G401 (cell line): ENCODE measurements around the gene COQ8A. TPM values are rescaled to one million over a fixed set of nuclear protein-coding genes. Genes with fewer than 3 reads are reported as not detected.
"Not testable (repeated sequence)": the region's sequence is repeated elsewhere in the genome, so short reads cannot be mapped to it uniquely, and the experiment has no call there.

Experiments
- DNase-seq: peaks from one replicate; pipeline ENCODE4 v3.0.0-alpha.2; 2015; ENCODE audit warnings: low spot score
- in situ Hi-C: cut with HindIII; loops from 2 replicates; pipeline ENCODE4 v1.10.0; 2016; ENCODE audit warnings: low sequenced_read_pairs, mixed read lengths
- total RNA-seq: library from RNA; depleted of rRNA; stranded (reverse); fragments of >200 nt; shearing (Covaris generic); gene quantifications from 2 replicates; pipeline ENCODE4 v1.2.3, GENCODE V29; 2014

COQ8A gene
- total RNA-seq, 1 experiment from 2014 or later = 31.7 TPM

DNA sequence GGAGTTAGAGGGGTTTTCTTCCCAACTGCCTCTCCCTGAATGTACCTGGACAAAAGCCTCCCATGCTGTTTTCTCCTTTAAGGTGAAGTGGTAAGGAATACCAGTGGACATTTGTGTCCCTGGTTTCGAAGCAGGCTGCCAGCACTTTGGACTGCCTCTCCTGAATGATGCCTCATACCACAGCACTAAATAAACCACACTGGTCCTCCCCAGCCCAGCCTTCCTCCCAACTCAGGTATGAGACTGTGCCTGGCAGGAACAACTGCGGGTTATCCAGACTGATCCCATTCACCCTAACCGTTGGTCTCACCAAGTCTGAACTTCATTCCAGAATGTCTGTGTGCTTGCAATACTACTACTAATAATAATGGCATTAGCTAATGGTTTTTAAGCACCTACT is 9.3 kb downstream of the COQ8A start:
- no peak for DNase-seq
- in situ Hi-C loops = no loop called here

DNA sequence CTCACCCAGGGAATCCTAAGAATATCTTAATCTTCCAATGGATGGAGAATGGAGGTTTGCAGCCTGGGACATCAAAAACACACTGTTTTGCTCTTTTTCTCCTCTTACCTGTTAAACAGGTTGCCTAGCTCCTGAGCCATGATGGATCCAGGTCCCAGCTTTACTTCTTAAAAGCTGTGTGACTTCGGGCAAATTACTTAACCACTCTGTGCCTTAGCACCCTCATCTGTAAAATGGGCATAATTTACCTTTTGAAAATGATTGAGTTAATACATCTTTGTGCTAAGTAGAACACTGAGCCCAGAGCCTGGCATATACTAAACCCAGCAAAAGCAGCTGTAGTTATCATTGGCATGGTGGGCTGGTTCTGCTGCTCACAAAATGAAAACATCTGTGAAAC is 10.2 kb downstream of the COQ8A start:
- in situ Hi-C loops = no loop called here
- no peak for DNase-seq

DNA sequence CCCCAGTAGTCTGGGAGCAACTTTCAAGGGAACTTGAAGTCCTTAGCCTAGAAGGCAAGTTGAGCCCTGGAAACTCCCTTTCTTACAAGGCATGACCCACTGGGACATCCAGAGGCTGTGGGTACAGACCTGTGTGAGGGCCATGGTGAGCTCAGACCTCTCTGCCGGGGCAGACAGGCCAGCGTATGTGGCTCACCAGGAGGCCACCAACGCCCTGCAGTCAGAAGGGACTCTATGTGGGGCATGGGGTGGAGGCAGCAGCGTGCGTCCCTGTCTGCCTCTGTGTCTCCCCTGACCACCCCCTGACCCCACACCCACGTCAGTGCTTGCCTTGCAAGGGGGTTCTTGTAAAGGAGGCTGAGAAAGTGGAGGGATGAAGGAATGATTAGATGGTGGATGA is 10.8 kb downstream of the COQ8A start:
- no peak for DNase-seq
- in situ Hi-C loops = no loop called here

DNA sequence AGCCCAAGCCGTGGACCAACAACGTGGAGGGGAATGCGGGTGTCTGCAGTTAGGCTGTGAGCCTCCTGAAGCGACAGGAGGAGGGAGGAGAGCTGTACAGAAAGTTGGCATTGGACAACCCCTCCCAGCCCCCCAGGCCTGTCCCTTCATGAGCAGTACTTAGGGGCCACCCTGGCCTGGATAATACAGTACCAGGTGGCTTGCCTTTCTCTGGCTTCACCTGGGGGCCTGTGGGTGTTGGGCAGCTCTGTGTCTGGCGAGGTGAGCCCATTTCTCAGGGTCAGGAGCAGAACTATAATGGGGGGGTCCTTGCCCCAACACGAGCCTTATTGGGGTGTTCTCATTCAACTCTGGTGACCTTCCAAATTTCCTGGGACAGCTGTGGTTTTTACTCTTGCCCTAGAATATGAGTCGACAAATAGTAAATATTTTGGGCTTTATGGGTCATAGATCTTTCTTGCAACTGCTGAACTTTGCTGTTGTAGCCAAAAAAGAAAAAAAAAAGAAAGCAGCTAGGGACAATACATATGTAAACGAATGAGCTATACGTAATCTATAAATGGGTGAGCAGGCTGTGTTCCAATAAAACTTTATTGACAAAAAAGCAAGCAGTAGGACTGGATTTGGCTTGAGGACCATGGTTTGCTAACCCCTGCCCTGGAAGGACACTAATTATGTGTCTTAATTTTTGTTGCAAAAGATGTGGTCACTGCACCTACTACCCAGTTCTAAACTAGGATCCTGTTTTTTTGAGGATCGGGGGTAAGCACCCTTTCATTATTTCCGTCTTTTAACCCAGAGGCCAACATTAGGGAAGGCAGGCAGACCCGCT is 11.4 kb downstream of the COQ8A start:
- in situ Hi-C loops = no loop called here
- DNase-seq = no peak

DNA sequence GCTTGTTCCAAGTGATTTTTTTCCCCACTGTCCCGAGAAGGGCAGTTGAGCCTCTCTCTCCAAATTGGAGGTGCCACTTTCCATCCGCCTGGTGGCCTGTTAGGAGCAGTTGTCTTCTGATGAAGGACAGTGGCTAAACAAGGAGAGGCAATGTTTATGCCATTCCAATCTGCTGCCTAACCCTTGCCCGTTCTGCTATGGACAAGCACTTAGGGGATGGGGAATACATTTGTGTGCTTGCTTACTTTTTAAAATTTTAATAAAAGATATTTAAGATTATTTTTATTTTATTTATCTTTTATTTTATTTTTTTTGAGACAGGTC is 12.0 kb downstream of the COQ8A start:
- no peak for DNase-seq
- in situ Hi-C loops = no loop called here

DNA sequence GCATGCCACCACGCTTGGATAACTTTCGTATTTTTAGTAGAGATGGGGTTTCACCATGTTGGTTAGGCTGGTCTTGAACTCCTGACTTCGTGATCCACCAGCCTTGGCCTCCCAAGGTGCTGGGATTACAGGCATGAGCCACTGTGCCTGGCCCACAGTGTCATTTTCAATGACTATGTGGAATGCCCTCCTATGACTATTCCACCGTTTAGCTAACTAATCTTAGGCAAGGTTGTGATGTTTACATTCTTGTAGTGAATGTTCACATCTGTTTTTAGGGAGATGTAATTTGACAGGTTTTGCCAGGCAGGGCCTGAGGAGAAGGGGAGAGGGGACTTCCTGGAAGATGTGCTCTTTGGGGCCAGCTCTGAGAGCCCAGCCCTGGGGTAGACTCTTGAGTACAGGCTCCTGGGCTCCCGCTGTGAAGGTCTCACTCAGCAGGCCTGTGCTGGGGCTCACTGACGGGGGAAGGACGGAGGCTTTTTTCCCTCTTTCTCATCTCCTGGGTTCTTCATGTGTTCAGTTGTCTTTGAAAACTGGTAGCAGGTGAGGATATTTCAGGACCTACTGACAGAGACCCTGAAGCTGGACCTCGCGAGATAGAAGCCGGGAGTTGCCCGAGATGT is 13.2 kb downstream of the COQ8A start:
- no peak for DNase-seq
- in situ Hi-C loops = no loop called here

DNA sequence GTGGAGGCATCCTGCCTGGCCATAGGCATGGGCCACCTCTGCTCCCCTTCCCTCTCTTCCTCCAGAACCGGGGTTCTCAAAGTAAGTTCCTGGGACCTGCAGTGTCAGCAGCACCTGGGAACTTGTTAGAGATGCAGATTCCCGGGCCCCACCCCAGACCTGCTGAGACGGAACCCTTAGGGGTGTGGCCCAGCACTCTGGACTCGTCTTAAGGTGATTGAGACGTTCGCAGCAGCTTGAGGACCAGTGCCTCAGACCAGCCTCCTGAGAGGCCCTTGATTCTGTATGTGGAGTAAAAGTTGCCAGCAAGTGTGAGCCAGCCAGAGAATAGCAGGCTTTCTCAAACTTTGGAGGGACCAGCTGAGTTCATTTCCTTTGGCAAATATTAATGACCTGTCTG is 14.2 kb downstream of the COQ8A start:
- in situ Hi-C loops = no loop called here
- no peak for DNase-seq

DNA sequence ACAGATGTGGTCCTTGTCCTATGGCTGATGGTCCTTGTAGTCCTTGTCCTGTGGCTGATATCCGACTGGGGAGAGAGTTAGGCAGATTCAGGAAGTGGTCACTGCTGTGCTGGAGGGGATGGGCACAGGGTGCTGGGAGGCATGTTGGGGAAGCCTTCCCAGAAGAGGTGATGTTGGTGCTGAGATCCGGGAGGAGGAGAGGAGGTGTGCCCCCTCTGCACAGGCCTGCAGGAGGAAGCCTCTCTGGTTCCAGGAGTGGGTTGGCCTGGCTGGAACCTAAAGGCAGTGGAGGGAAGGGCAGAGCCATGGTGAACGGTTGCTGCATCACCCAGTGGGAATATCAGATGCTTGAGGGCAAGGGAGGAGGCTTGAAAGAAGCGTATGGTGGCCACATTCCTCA is 14.7 kb downstream of the COQ8A start:
- in situ Hi-C loops = no loop called here

DNA sequence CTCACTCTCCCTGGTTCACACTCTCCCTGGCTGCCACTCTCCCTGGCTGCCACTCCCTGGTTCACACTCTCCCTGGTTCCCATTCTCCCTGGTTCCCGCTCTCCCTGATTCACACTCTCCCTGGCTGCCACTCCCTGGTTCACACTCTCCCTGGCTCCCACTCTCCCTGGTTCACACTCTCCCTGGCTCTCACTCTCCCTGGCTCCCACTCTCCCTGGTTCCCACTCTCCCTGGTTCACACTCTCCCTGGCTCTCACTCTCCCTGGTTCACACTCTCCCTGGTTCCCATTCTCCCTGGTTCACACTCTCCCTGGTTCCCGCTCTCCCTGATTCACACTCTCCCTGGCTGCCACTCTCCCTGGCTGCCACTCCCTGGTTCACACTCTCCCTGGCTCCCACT is 15.8 kb downstream of the COQ8A start:
- in situ Hi-C loops, DNase-seq: not testable (repeated sequence)

More for the DNA sequence above, 14.7 kb downstream of the COQ8A start:
- no peak for DNase-seq

DNA sequence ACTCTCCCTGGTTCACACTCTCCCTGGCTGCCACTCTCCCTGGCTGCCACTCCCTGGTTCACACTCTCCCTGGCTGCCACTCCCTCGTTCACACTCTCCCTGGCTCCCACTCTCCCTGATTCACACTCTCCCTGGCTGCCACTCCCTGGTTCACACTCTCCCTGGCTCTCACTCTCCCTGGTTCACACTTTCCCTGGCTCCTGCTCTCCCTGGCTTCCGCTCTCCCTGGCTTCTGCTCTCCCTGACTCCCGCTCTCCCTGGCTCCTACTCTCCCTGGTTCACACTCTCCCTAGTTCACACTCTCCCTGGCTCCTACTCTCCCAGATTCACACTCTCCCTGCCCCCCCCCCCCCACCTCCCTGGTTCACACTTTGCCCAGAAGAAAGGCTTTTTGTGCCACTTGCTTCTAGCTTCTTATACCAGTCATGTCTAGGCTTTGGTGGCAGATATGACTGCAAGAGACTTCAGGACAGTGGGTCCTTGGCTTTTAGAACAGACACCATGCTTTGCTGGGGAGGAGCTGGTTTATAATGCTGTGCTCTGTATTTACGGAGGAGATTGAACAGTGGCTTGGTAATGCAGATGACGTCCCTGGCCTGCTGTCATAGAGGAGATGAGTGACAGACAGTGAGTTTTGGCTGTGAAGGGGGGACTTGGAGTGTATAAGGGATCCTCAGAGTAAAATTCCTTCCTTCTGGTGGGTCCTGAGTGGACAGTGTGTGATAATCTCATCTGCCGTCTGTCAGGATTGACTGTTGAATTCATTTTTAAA is 17.0 kb downstream of the COQ8A start:
- in situ Hi-C loops = no loop called here
- DNase-seq = no peak

DNA sequence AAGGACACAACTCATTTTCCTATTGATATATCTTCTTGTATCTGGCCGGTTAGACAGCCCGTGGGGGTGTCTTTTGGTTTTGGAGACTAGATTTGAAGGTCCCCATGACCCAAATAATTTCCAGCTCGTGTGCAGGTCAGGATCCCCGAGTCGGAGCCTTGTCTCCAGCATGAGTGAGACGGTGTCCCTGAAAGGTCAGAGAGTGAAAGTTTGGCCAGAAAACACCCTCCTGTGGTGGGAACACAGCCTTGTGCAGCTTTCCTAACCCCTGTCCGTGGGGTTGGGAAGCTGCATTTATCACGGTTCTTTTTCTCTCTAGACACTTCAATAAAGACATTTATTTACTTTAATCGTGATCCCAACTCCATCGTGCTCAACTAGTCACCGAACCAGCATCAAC is 17.6 kb downstream of the COQ8A start:
- no peak for DNase-seq
- in situ Hi-C loops = no loop called here

DNA sequence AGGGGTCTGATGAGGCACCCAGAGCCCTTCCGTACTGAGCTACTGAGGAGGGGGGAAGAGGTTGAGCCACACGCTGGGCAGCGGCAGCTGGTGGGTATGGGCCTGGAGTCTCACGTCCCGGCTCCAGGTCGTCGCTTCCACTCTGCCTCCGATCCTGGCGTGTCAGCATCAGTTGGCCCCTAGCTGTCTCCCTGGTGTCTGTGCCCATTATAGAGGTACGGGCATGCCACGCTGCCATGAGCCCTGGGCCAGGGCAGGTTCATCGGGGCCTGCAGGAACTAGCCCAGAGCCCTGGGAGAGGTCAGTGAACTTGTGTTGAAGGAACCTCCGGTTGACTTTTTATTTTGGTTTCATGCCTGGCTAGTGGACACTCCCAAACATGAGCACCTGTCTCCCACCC is 18.2 kb downstream of the COQ8A start:
- no peak for DNase-seq
- in situ Hi-C loops = no loop called here

DNA sequence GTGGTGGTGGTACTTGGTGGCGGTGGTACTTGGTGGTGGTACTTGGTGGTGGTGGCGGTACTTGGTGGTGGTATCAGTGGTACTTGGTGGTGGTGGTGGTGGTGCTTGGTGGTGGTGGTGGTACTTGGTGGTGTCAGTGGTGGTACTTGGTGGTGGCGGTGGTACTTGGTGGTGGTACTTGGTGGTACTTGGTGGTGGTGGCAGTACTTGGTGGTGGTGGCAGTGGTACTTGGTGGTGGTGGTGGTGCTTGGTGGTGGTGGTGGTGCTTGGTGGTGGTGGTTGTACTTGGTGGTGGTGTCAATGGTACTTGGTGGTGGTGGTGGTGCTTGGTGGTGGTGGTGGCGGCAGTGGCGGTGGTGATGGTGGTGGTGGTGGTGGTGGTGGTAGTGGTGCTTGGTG is 20.2 kb downstream of the COQ8A start:
- in situ Hi-C loops = no loop called here
- no peak for DNase-seq

DNA sequence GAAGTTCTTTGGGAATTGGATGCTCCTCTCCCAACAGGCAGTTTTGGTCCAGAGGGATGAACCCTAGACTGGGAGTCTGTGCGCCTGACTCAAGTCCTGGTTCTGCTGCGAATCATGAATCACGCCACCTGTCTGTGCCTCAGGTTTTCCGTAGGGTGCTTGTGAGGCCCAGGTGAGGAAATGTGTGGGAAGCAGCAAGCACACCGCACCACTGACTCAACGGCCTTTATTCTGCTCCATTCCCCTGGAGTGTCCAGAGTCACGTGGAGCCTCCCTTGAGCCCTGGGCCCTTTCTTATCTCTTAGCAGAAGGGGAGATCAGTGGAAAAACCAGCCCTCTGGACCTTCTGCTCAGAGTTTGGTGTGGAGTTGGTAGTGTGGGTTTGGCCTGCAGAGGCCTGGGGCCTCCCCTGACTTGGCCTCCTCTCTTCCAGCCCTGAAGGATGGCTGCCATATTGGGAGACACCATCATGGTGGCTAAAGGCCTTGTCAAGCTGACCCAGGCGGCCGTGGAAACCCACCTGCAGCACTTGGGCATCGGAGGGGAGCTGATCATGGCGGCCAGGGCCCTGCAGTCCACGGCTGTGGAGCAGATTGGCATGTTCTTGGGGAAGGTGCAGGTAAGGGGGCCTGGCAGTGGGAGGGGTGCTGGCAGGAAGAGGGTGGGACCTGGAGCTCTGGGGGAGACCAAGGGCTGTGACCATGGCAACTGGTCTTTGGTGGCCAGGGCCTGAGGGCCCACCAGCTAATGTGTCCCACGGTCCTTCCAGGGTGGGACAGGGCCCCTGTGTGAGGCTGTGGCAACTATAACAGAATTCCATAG is 21.1 kb downstream of the COQ8A start:
- no peak for DNase-seq
- in situ Hi-C loops = no loop called here

DNA sequence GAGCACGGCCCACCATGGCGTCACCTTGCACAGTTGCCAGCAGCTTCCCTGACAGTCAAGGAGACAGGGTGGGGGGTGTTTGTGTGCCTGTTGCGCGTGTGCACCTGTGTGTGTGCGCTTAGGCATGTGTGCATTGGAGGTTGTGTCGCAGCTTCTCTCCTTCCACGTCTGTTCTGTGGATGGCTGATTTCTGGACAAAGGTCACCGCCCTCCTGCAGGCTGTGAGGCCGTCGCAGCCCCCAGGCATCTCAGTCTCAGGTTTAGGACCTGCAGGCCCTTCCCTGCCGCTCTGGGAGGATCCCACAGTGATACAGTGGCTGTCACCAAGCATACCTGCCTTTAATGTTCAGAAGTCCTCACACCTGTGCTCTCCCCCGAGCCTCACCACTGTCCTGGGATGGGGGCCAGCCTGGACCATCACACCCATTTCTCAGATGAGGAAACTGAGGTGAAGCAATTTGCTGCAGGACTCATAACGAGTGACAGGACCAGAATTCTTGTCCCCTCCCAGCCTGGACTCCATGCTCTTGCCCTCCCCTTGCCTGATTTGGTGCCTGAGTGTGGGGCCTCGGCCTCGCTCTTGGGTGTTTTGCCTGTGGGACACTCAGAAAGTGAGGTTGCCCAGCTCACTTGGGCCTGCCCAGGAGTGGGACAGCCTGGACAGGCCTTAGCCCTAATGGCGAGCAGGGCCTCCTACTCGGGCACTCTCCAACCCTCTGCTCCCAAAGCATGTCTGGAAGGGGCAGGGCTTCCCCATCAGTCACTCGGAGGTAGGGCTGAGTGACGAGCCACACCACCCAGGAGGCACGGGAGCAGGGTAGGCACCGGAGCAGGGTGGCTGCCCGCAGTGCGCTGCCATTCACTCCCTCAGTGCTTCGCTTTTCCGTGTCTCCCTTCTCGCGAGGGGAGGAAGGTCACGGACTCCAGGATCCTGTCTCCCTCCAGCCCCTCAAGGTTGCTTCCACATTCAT is 22.6 kb downstream of the COQ8A start:
- in situ Hi-C loops = no loop called here
- no peak for DNase-seq

DNA sequence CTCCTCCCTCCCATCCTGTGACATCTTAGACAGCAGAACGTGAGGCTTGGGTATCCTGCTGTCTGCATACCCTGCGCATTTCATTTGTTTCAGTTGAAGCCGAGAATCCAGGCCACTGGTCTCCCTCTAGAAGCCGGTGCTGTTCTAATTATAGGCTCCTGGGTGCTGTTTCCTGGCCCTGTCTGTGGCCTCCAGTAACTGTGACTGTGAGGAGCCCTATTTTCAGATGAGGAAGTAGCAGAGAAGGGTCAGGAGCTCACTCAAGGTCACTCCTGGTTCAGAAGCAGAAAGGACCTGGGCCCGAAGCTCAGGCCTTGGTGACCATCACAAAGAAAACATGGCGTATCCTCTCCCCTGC is 24.0 kb downstream of the COQ8A start:
- DNase-seq = peak; percentile 60
- in situ Hi-C loops = no loop called here

DNA sequence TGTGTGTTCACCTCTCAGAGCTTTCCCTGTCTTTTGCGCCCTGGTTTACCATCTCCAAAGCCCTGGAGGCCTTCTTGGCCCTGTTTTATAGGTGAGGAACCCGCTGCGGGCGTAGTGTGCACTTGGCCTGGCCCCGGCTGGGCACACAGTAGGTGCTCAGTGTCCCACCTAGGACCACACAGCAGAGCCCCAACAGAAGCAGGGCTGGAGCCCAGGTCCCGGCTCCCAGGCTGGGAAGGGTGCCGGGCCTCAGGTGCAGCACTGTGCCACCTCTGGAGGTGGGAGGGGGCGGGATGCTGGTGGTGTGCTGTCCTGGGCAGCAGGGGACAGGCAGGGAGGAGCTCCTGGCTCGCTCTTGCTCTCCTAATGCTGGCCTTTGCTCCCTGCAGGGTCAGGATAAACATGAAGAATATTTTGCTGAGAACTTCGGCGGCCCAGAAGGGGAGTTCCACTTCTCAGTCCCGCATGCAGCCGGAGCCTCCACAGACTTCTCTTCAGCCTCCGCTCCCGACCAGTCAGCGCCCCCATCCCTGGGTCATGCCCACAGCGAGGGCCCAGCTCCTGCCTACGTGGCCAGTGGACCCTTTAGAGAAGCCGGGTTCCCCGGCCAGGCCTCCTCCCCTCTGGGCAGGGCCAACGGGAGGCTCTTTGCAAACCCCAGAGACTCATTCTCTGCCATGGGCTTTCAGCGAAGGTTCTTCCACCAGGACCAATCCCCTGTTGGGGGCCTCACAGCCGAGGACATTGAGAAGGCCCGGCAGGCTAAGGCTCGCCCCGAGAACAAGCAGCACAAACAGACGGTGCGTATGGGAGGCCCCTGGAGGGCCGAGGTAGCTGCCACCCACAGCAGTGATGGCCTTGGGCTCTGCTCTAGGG is 24.8 kb downstream of the COQ8A start:
- in situ Hi-C loops = no loop called here
- no peak for DNase-seq
